ENCODE measurements around the gene VAV2. TPM values are rescaled to one million over a fixed set of nuclear protein-coding genes. Genes with fewer than 3 reads are reported as not detected.
"Not testable (repeated sequence)": the region's sequence is repeated elsewhere in the genome, so short reads cannot be mapped to it uniquely, and the experiment has no call there.

VAV2 gene
- total and polyA plus RNA-seq, 2 donors, result 5.4 to 9.8 TPM

- DNase-seq (ENCODE audit: low read depth in 6 of 9, low spot score in 9 of 9), result no peak
- Histone ChIP-seq H3K9me3 (ENCODE audit: control insufficient read depth in 2 of 2, insufficient read depth in 1 of 2, low read length in 1 of 2) (peaks cover 0 to 4% of the 10 kb centered on the region in 2 donors), H3K27ac (ENCODE audit: low read depth in 1 of 2, low read length in 1 of 2) (no peak overlapping the region), H3K4me3 (ENCODE audit: low read length in 2 of 2) (no peak overlapping the region), H3K27me3 (ENCODE audit: control insufficient read depth in 2 of 2, insufficient read depth in 1 of 2, low read length in 1 of 2) (no peaks in the 10 kb centered on the region), H3K4me1 (ENCODE audit: control insufficient read depth in 2 of 2, insufficient read depth in 2 of 2, low read length in 2 of 2) (peaks cover 3 to 38% of the 10 kb centered on the region in 2 donors), H3K36me3 (ENCODE audit: control insufficient read depth in 2 of 2, insufficient read depth in 2 of 2, low read length in 1 of 2) (no peaks in the 10 kb centered on the region)
- WGBS, result 78% methylated on average over 6 of the region's 6 CpGs
These were observed 33.4 kb downstream of the VAV2 start for GRCh38 chr9:133958756-133959155.

- not testable (repeated sequence) for H3K27ac ChIP-seq (ENCODE audit: low read depth in 1 of 2, low read length in 1 of 2)
- peaks cover 3 to 39% of the 10 kb centered on the region in 2 donors for H3K4me1 ChIP-seq (ENCODE audit: control insufficient read depth in 2 of 2, insufficient read depth in 2 of 2, low read length in 2 of 2)
These were observed 34.4 kb downstream of the VAV2 start for GRCh38 chr9:133957772-133958171.

GRCh38 chr9:133957328-133957727 is 34.8 kb downstream of the VAV2 start:
- peaks cover 0 to 3% of the 10 kb centered on the region in 2 donors for H3K9me3 ChIP-seq (ENCODE audit: control insufficient read depth in 2 of 2, insufficient read depth in 1 of 2, low read length in 1 of 2)
- no peaks in the 10 kb centered on the region for H3K27me3 ChIP-seq (ENCODE audit: control insufficient read depth in 2 of 2, insufficient read depth in 1 of 2, low read length in 1 of 2)
- H3K4me3 ChIP-seq (ENCODE audit: low read length in 2 of 2), result no peak overlapping the region
- H3K4me1 ChIP-seq (ENCODE audit: control insufficient read depth in 2 of 2, insufficient read depth in 2 of 2, low read length in 2 of 2), result peaks cover 3 to 39% of the 10 kb centered on the region in 2 donors
- no peaks in the 10 kb centered on the region for H3K36me3 ChIP-seq (ENCODE audit: control insufficient read depth in 2 of 2, insufficient read depth in 2 of 2, low read length in 1 of 2)
- peak in 1 of 9 donors; percentile 6 for DNase-seq (ENCODE audit: low read depth in 6 of 9, low spot score in 9 of 9)
- H3K27ac ChIP-seq (ENCODE audit: low read depth in 1 of 2, low read length in 1 of 2), result no peak overlapping the region
- WGBS, result 88% methylated on average over 13 of the region's 13 CpGs

More at GRCh38 chr9:133957772-133958171, 34.4 kb downstream of the VAV2 start:
- not testable (repeated sequence) for H3K4me3 ChIP-seq (ENCODE audit: low read length in 2 of 2); DNase-seq (ENCODE audit: low read depth in 6 of 9, low spot score in 9 of 9); H3K36me3 ChIP-seq (ENCODE audit: control insufficient read depth in 2 of 2, insufficient read depth in 2 of 2, low read length in 1 of 2); H3K27me3 ChIP-seq (ENCODE audit: control insufficient read depth in 2 of 2, insufficient read depth in 1 of 2, low read length in 1 of 2); H3K9me3 ChIP-seq (ENCODE audit: control insufficient read depth in 2 of 2, insufficient read depth in 1 of 2, low read length in 1 of 2)
- 92% methylated on average over 2 of the region's 7 CpGs for WGBS

GRCh38 chr9:133956520-133957076 is 35.5 kb downstream of the VAV2 start:
- no peaks in the 10 kb centered on the region for H3K36me3 ChIP-seq (ENCODE audit: control insufficient read depth in 2 of 2, insufficient read depth in 2 of 2, low read length in 1 of 2)
- peaks cover 3 to 39% of the 10 kb centered on the region in 2 donors for H3K4me1 ChIP-seq (ENCODE audit: control insufficient read depth in 2 of 2, insufficient read depth in 2 of 2, low read length in 2 of 2)
- peak overlapping the region; percentile 52 to 81 for H3K27ac ChIP-seq (ENCODE audit: low read depth in 1 of 2, low read length in 1 of 2)
- DNase-seq (ENCODE audit: low read depth in 6 of 9, low spot score in 9 of 9), result no peak
- peaks cover 0 to 3% of the 10 kb centered on the region in 2 donors for H3K9me3 ChIP-seq (ENCODE audit: control insufficient read depth in 2 of 2, insufficient read depth in 1 of 2, low read length in 1 of 2)
- no peaks in the 10 kb centered on the region for H3K27me3 ChIP-seq (ENCODE audit: control insufficient read depth in 2 of 2, insufficient read depth in 1 of 2, low read length in 1 of 2)
- 88% methylated on average over 14 of the region's 14 CpGs for WGBS
- H3K4me3 ChIP-seq (ENCODE audit: low read length in 2 of 2), result no peak overlapping the region

GRCh38 chr9:133955821-133956411 is 36.2 kb downstream of the VAV2 start:
- Histone ChIP-seq H3K4me3 (ENCODE audit: low read length in 2 of 2) (peak overlapping the region in 1 of 2 donors; percentile 18), H3K27me3 (ENCODE audit: control insufficient read depth in 2 of 2, insufficient read depth in 1 of 2, low read length in 1 of 2) (no peaks in the 10 kb centered on the region), H3K9me3 (ENCODE audit: control insufficient read depth in 2 of 2, insufficient read depth in 1 of 2, low read length in 1 of 2) (peaks cover 0 to 3% of the 10 kb centered on the region in 2 donors), H3K4me1 (ENCODE audit: control insufficient read depth in 2 of 2, insufficient read depth in 2 of 2, low read length in 2 of 2) (peaks cover 3 to 39% of the 10 kb centered on the region in 2 donors), H3K36me3 (ENCODE audit: control insufficient read depth in 2 of 2, insufficient read depth in 2 of 2, low read length in 1 of 2) (no peaks in the 10 kb centered on the region), H3K27ac (ENCODE audit: low read depth in 1 of 2, low read length in 1 of 2) (peak overlapping the region; percentile 81)
- 19% methylated on average over 15 of the region's 15 CpGs for WGBS
- DNase-seq (ENCODE audit: low read depth in 6 of 9, low spot score in 9 of 9), result peak in 7 of 9 donors; percentile 19 to 73 (median 34)

GRCh38 chr9:133954862-133955529 is 37.1 kb downstream of the VAV2 start:
- Histone ChIP-seq H3K9me3 (ENCODE audit: control insufficient read depth in 2 of 2, insufficient read depth in 1 of 2, low read length in 1 of 2) (peaks cover 0 to 3% of the 10 kb centered on the region in 2 donors), H3K27ac (ENCODE audit: low read depth in 1 of 2, low read length in 1 of 2) (peak overlapping the region in 1 of 2 donors; percentile 67), H3K27me3 (ENCODE audit: control insufficient read depth in 2 of 2, insufficient read depth in 1 of 2, low read length in 1 of 2) (no peaks in the 10 kb centered on the region), H3K36me3 (ENCODE audit: control insufficient read depth in 2 of 2, insufficient read depth in 2 of 2, low read length in 1 of 2) (no peaks in the 10 kb centered on the region), H3K4me1 (ENCODE audit: control insufficient read depth in 2 of 2, insufficient read depth in 2 of 2, low read length in 2 of 2) (peaks cover 3 to 39% of the 10 kb centered on the region in 2 donors), H3K4me3 (ENCODE audit: low read length in 2 of 2) (peak overlapping the region in 1 of 2 donors; percentile 18)
- WGBS, result 49% methylated on average over 14 of the region's 14 CpGs
- peak in 4 of 9 donors; percentile 20 to 45 (median 25) for DNase-seq (ENCODE audit: low read depth in 6 of 9, low spot score in 9 of 9)

- no peak overlapping the region for H3K4me3 ChIP-seq (ENCODE audit: low read length in 2 of 2)
- no peak for DNase-seq (ENCODE audit: low read depth in 6 of 9, low spot score in 9 of 9)
These were observed 38.0 kb downstream of the VAV2 start for GRCh38 chr9:133953976-133954709.

GRCh38 chr9:133953621-133953975 is 38.5 kb downstream of the VAV2 start:
- peaks cover 0 to 3% of the 10 kb centered on the region in 2 donors for H3K9me3 ChIP-seq (ENCODE audit: control insufficient read depth in 2 of 2, insufficient read depth in 1 of 2, low read length in 1 of 2)
- H3K4me1 ChIP-seq (ENCODE audit: control insufficient read depth in 2 of 2, insufficient read depth in 2 of 2, low read length in 2 of 2), result peaks cover 3 to 34% of the 10 kb centered on the region in 2 donors
- no peaks in the 10 kb centered on the region for H3K36me3 ChIP-seq (ENCODE audit: control insufficient read depth in 2 of 2, insufficient read depth in 2 of 2, low read length in 1 of 2)
- no peak overlapping the region for H3K4me3 ChIP-seq (ENCODE audit: low read length in 2 of 2)
- WGBS, result 93% methylated on average over 4 of the region's 4 CpGs
- no peak overlapping the region for H3K27ac ChIP-seq (ENCODE audit: low read depth in 1 of 2, low read length in 1 of 2)
- no peak for DNase-seq (ENCODE audit: low read depth in 6 of 9, low spot score in 9 of 9)
- H3K27me3 ChIP-seq (ENCODE audit: control insufficient read depth in 2 of 2, insufficient read depth in 1 of 2, low read length in 1 of 2), result no peaks in the 10 kb centered on the region

More at GRCh38 chr9:133953976-133954709, 38.0 kb downstream of the VAV2 start:
- Histone ChIP-seq H3K27me3 (ENCODE audit: control insufficient read depth in 2 of 2, insufficient read depth in 1 of 2, low read length in 1 of 2) (no peaks in the 10 kb centered on the region), H3K9me3 (ENCODE audit: control insufficient read depth in 2 of 2, insufficient read depth in 1 of 2, low read length in 1 of 2) (peaks cover 0 to 3% of the 10 kb centered on the region in 2 donors), H3K27ac (ENCODE audit: low read depth in 1 of 2, low read length in 1 of 2) (peak overlapping the region in 1 of 2 donors; percentile 67), H3K4me1 (ENCODE audit: control insufficient read depth in 2 of 2, insufficient read depth in 2 of 2, low read length in 2 of 2) (peaks cover 3 to 39% of the 10 kb centered on the region in 2 donors), H3K36me3 (ENCODE audit: control insufficient read depth in 2 of 2, insufficient read depth in 2 of 2, low read length in 1 of 2) (no peaks in the 10 kb centered on the region)
- 94% methylated on average over 29 of the region's 29 CpGs for WGBS
